ENCODE data around the gene AMIGO2.
"Not testable (repeated sequence)": the region's sequence is repeated elsewhere in the genome, so short reads cannot be mapped to it uniquely, and the experiment has no call there.

AMIGO2 gene

GRCh38 chr12:47071241-47071852 lies 8.4 kb downstream of the AMIGO2 start:
- no peak for DNase-seq

- DNase-seq: no peak
These were observed 9.4 kb downstream of the AMIGO2 start for GRCh38 chr12:47070310-47070709.

DNA sequence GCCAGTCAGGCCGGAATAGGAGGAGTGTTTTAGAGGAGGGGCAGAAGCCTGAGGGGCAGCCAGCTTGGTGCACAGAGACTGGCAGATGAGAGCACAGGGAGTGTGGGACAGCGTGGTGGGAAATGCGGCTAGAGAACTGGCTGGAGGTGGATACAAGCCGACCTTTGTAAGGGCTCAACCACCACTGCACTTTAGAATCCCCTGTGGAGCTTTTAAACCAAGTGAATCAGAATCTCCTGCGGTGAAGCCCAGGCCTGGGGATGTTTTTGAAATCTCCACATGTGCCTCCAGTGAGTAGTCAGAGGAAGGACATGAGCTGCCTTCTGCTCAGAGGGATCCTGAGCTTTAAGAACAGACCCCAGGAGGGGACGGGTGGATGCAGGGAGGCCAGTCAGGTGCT lies 11.2 kb downstream of the AMIGO2 start:
- DNase-seq: no peak

- no peak for DNase-seq
These were observed 11.9 kb downstream of the AMIGO2 start for GRCh38 chr12:47067771-47068431.

DNA sequence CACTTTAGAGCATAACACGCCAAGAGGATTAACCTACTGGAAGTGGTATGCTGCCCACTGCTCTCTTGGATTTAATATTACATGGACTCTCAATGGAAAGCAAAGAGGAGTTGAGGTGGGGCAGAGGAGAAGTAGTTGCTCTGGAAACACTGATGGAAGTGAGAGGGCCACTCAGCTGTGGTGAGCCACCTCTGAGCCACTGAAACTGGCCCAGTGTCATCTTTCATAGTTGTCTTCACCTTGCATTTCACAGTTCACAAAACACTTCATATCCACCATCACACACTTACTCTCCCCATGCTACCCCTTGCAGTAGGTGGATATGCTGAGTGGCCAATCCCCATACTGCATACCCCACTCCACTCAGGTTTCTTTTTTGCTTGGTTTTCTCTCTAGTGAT lies 12.6 kb downstream of the AMIGO2 start:
- DNase-seq: no peak

GRCh38 chr12:47066278-47067025 lies 13.3 kb downstream of the AMIGO2 start:
- no peak for DNase-seq

DNA sequence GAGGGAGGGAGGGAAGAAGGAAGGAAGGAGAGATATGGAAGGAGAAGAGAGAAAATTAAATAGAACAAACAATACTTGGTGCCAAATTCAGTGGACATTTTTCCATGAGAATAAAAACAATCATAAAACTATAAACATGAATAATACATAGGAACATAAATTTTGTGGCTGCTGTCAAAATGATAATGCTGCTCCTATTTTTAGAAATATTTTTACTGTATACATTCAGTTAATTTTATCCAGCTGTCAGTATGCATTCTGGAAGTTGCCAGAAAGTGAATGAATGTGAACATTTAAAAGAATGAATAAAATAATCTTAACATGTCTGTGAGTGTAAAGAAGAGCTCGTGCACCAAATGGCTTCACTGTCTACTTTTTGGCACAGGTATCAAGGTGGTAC lies 14.2 kb downstream of the AMIGO2 start:
- DNase-seq: no peak

DNA sequence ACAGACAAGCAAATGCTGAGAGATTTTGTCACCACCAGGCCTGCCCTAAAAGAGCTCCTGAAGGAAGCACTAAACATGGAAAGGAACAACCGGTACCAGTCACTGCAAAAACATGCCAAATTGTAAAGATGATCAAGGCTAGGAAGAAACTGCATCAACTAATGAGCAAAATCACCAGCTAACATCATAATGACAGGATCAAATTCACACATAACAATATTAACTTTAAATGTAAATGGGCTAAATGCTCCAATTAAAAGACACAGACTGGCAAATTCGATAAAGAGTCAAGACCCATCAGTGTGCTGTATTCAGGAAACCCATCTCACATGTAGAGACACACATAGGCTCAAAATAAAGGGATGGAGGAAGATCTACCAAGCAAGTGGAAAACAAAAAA lies 21.1 kb downstream of the AMIGO2 start:
- not testable (repeated sequence) for DNase-seq

DNA sequence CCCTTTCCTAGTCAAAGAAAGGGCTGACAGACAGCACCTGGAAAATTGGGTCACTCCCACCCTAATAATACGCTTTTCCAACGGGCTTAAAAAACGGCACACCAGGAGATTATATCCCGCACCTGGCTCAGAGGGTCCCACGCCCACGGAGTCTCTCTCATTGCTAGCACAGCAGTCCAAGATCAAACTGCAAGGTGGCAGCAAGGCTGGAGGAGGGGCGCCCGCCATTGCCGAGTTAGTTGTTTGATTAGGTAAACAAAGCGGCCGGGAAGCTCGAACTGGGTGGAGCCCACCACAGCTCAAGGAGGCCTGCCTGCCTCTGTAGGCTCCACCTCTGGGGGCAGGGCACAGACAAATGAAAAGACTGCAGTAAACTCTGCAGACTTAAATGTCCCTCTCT lies 22.8 kb downstream of the AMIGO2 start:
- DNase-seq: not testable (repeated sequence)

DNA sequence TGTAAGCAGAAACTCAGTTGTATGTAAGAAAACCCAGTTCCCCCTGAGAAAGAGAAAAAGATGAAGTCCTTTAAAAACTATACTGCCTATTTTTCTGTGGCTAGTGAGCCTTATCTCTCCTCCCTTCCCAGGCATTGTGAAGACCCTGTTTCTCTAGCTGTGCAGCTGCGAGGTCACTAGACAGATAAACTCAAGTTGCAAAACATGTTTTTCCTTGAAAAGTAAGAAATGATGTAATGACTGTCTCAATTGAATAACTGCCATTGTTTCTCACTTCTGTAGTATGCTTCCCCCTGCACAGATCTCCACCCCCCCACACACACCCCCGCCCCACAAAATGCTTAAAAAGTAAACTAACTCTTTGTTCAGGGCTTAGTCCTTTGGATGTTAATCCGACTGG lies 23.9 kb downstream of the AMIGO2 start:
- not testable (repeated sequence) for DNase-seq

DNA sequence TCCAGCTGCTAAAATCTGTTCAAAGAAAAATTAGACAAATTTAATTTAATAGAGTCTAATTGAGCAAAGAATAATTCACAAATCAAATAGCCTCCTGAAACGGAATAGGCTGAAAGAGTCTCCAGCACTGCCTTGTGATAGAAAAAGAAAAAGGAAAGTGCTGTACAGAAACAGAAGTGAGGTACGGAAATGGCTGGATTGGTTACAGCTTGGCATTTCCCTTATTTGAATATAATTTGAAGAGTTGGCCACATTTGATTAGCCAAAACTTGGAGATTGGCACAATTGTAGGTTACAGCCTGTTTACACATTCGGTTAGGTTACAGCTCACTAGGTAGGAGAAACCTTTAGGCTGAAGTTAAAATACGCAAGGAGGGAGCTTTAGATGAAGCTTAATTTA lies 25.1 kb downstream of the AMIGO2 start:
- no peak for DNase-seq

- no peak for DNase-seq
These were observed 25.8 kb downstream of the AMIGO2 start for GRCh38 chr12:47053961-47054360.

DNA sequence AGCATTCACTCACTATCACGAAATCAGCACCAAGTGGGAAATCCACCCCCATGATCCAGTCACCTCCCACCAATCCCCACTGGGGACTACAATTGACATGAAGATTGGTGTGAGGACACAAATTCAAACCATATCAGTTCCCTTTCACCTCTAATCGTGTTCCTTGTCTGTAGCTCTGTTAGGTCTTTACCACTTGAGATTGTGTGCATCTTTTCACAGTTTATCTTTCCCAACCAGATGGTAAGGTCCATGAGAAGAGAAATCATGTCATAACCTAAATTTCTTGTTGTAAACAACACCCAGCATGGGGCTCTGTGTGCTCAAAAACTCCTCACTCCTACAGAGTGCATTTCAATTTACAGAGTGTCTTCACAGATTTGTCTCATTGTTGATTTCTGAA lies 27.5 kb downstream of the AMIGO2 start:
- DNase-seq: no peak

DNA sequence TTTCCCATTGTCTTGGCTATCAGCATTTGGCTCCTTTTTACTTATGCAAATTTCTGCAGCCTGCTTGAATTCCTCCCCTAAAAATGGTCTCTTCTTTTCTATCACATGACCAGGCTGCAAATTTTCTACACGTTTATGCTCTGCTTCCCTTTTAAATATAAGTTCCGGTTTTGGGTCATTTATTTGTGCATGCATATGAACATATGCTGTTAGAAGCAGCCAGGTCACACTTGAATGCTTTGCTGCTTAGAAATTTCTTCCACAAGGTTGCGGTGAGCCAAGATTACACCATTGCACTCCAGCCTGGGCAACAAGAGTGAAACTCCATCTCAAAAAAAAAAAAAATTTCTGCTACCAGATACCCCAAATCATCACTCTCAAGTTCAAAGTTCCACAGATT lies 28.5 kb downstream of the AMIGO2 start:
- DNase-seq: not testable (repeated sequence)

DNA sequence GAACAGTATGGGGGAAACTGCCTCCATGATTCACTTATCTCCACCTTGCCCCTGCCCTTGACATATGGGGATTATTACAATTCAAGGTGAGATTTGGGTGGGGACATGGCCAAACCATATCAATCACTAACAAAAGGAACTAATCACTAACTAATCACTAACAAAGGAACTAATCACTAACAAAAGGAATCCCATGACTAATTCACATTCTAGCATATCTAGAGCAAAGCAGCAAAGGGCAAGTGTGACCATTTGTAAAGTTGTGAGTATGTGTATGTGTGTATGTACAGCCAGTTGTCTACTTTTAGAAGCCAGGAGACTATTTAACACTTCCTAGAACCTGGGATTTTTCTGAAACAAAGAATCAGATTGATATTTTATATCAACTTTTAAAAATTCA lies 31.2 kb downstream of the AMIGO2 start:
- no peak for DNase-seq

GRCh38 chr12:47041327-47041726 lies 38.4 kb downstream of the AMIGO2 start:
- no peak for DNase-seq

DNA sequence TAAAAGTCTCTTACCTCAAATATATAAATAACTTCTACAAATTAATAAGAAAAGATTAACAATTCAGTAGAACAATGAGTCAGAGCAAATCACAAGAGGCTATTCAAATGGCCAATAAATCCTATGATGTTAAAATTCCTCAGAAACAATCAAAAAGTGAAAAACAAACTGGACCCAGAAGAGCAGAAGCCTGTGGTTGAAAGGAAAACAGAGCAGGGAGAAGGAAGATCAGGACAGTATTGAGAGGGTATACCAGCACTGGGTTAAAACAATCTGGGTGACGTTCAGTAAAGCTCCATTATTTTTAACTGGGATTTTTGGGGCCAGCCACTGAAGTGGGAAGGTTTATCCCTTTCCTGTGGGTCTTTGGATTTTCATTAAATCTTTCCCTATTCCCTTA lies 40.0 kb downstream of the AMIGO2 start:
- no peak for DNase-seq

- DNase-seq: no peak
These were observed 40.7 kb downstream of the AMIGO2 start for GRCh38 chr12:47039079-47039478.

GRCh38 chr12:47038270-47038748 lies 41.5 kb downstream of the AMIGO2 start:
- no peak for DNase-seq

GRCh38 chr12:47035484-47035883 lies 44.3 kb downstream of the AMIGO2 start:
- no peak for DNase-seq

GRCh38 chr12:47034661-47035060 lies 45.1 kb downstream of the AMIGO2 start:
- no peak for DNase-seq

DNA sequence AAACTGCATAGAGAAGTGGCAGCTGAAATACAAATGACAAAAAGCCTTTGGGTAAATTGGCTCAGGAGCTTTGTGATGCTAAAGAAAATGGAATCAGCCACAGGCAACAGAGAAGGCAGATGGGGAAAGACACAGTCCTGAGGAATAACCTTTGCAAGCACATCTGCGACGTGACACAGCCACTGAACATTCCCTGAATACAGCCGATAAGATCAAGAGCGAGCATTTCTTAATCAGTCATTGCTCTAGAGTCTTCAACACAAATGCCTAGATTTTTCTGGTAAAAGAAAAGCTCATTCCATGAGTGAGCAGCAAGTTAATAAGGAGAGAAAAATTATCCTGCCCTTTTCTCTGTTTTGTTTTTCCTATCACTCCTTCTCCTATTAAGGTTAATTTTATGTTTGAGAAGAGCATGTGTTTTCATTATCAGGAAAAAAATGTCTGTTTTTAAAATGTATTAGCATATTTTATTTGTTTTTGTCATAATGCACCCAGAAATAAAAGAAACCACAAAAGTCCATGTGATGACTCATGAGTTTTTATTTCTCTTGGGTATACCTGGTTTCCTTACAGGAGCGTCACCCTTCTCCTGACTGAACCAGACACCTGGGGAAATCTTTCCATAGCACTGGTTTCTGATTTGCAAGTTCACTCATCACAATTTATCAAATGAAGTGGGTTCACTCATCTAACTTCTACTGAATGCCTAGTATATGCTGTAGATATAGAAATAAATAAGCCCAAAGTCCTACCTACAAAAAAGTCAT lies 45.8 kb downstream of the AMIGO2 start:
- peak in 1 of 2 experiments; percentile 10 for DNase-seq

DNA sequence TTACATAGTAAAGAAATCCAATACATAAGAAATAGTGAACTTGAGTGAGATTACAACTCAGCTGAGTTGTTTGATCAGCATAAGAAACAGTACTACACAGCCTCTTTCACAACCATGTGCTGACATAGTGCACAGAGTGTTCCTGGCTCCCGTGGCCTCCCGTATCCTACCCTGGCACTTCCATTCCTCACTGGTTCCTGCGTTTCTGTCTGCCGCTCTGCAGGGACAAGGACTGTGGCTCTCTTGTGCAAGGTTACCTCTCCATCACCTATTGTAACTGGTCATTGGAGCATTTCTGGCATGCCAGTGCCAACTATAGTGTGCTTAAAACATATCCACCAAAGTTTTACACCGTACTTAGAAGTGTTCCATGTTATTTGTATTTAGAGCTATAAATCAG lies 46.7 kb downstream of the AMIGO2 start:
- DNase-seq: no peak
